HG02763 (cell line): ENCODE measurements around the gene CDYL2.

Experiments used
- ATAC-seq: cut with Tn5 transposase; IDR thresholded peaks from one replicate; pipeline ENCODE4 v1.9.1; 2021; ENCODE audit warnings: mild to moderate bottlenecking, moderate library complexity; ENCODE audit not compliant: unreplicated experiment

Gene CDYL2

GRCh38 chr16:80711406-80711805, 93.0 kb downstream of the CDYL2 start:
- no peak for ATAC-seq

GRCh38 chr16:80710918-80711317, 93.5 kb downstream of the CDYL2 start:
- ATAC-seq = no peak

- ATAC-seq = no peak
Measured at GRCh38 chr16:80708823-80709222, 95.6 kb downstream of the CDYL2 start.

GRCh38 chr16:80707686-80708085, 96.7 kb downstream of the CDYL2 start:
- ATAC-seq = no peak

- ATAC-seq = no peak
Measured at GRCh38 chr16:80705596-80705995, 98.8 kb downstream of the CDYL2 start.

- ATAC-seq = no peak
Measured at GRCh38 chr16:80704751-80705505, 99.5 kb downstream of the CDYL2 start.

- no peak for ATAC-seq
Measured at GRCh38 chr16:80703131-80704071, 101.0 kb downstream of the CDYL2 start.

GRCh38 chr16:80702696-80703095, 101.7 kb downstream of the CDYL2 start:
- no peak for ATAC-seq

GRCh38 chr16:80700558-80700957, 103.8 kb downstream of the CDYL2 start:
- ATAC-seq = no peak

- ATAC-seq = no peak
Measured at GRCh38 chr16:80695020-80695419, 109.4 kb downstream of the CDYL2 start.

GRCh38 chr16:80693553-80693952, 110.8 kb downstream of the CDYL2 start:
- ATAC-seq = no peak

- ATAC-seq = no peak
Measured at GRCh38 chr16:80692270-80692669, 112.1 kb downstream of the CDYL2 start.

GRCh38 chr16:80691111-80691741, 113.2 kb downstream of the CDYL2 start:
- ATAC-seq = no peak

- ATAC-seq = no peak
Measured at GRCh38 chr16:80689487-80689886, 114.9 kb downstream of the CDYL2 start.

- no peak for ATAC-seq
Measured at GRCh38 chr16:80687606-80688005, 116.8 kb downstream of the CDYL2 start.

- no peak for ATAC-seq
Measured at GRCh38 chr16:80684906-80685305, 119.5 kb downstream of the CDYL2 start.

- no peak for ATAC-seq
Measured at GRCh38 chr16:80684136-80684765, 120.1 kb downstream of the CDYL2 start.

GRCh38 chr16:80683646-80684045, 120.8 kb downstream of the CDYL2 start:
- ATAC-seq = no peak

- ATAC-seq = no peak
Measured at GRCh38 chr16:80682421-80683070, 121.9 kb downstream of the CDYL2 start.

GRCh38 chr16:80681436-80681835, 123.0 kb downstream of the CDYL2 start:
- ATAC-seq = no peak

- ATAC-seq = no peak
Measured at GRCh38 chr16:80680839-80681238, 123.6 kb downstream of the CDYL2 start.
